ENCODE data around the gene PPARGC1A.

The PPARGC1A gene

DNA sequence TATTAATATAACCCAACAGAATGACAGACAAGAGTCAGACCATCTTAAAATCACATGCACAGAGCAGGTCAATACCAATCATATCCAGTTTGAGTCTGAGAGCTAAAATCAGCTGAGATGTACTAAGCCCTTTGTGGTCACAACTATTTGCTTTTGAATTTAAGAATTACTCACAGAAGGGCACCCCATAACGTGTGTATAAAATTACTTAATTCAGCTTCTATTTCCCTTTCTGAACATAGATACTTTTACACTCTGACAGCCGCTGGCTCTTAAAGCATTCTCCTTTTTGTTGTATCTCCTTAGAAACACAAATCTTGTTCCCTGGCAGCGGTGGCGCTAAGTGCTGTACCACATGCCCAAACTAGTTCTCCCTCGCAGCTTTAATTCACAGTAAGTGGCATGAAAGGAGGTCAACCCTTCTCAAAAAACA is 14.8 kb upstream of the PPARGC1A start:
- DNase-seq: no peak

DNA sequence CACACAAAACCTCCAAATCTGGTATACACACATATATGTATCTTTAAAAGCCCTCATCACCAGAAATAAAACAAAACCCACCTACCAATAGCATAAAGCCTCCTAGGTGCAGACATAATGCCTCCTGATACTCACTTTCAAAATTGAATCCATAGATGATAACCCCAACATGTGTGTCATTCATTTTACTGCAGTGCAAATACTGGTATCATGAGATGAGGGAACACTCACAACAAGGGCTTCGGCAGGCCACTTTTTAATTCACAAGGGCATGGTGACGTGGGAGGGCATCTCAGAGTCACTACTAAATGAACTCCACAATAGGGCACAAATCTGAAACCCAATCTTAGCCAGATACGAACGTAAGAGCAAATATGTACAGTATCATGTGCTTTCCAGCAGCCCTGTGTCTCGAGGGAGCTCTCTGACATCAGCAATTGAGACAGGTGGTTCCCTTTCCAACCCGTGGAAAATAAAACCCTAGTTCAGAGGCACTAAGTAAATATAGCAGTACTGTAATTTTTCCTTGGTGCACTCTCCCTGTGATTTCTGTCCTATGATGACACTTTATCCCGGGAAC is 14.1 kb upstream of the PPARGC1A start:
- no peak for DNase-seq

DNA sequence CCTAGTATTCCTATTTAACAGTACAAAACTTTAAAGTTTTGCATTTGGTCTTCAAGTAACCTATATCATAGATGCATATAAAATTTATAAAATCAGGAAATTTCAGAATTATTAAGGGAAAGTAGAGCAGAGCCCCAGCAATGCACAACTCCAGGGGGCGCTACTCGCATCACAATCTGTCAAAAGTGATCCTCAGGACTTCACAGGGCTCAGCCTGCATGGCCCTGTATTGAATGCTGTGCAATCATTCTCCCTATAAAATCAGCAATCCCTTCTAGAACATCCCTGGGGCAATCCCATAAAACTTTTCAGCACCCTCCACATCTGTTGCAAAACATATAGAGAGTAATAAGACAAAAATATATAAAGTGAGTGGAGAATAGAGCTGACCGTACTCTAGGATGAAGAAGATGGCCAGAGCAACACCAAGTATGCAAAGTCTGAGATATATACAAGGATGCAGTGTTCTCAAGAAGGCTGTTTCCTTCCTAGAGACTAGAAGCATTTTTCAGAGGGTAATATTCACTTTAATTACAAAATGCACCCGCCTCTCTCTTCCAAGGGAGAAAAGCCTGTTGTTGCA is 12.5 kb upstream of the PPARGC1A start:
- no peak for DNase-seq

DNA sequence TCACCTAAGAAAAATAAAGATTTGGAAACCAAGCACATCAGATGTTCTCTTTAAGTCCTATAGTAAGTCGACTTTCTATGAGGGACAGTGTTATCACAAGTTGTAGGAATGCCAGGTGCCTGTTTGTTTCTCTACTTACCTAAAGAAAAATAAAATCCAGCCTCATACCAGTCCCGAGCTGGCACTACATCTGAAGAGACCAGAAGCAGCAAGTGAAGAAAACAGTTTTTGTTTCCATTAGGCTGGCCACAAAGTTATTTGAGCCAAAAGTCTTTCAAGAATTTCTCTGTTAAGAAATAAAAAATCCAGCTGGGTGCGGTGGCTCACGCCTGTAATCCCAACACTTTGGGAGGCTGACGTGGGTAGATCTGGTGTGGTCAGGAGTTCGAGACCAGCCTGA is 10.8 kb upstream of the PPARGC1A start:
- no peak for DNase-seq

DNA sequence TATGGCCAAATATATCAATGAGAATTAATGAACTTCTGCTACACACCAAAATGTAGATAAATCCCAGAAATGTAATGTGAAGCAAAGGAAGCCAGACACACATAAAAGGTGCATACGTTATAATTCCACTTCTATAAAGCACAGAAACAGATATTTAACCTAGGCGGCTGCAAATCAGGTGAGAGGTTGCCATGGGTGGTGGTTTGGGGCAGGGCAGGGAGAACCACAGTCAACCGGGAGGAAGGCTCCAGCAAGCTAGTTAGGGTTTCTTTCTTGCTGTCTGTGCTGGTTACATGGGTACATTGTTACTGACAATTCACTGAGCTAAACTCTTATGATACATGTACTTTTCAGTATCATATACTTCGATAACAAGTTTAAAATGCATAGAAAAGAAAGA is 9.7 kb upstream of the PPARGC1A start:
- DNase-seq: no peak

DNA sequence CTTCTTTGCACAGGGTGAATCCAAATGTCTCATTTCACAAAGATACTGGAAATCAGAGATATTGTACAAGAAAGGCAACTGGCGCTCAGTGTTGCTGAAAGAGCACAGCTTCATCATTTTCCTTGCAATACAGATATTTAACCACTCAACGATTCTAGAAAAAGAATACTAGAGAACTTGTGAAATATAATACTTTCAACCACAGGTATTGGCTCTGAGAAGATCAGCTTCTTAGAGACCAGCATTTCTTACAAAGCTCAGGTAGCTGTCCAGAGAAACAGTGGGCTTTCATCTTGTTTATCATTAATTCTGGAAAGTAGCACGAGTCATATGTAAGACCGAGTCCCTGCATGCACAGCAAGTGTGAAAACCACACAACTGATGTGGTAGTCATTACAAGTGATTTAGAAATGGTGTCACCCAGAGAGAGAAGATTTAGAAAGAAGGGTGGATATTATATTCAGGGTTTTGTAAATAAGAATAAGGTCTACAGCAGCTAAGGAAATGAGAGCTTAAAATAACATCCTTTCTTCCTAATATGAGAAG is 7.8 kb upstream of the PPARGC1A start:
- DNase-seq: no peak

DNA sequence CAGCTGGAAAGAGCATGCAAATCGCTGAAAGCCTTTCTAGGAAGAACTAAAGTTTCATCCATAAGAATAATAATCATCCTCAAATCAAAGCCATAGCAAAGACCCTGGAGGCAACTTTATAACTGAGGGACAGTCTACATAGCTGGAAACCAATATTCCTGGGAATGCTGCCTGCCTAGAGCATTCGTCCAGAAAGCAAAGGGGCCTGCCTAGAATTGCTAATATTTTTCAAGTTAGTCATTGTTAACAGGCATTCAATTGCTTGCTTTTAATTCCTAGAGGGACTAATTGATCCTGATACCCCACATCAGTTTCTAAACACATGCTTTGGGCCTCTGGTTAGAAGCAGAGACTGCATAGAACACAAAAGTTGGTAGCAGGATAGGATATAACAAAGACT is 4.2 kb upstream of the PPARGC1A start:
- no peak for DNase-seq

DNA sequence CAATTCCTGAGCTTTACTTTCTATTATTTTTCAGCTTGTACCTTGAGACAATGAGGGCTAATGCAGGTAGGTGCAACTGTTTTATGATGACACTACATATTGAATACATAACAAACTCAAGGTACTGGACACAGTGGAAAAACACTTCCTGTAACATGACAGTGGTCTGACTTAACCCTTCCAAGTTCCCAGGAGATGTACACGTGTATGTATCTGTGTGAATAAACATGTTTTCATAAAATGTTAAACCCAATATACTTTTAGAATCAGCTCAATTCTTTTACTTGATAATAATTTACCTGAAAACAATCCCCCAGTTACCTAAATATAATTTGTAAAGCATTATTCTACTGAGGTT is 1.2 kb upstream of the PPARGC1A start:
- no peak for DNase-seq

DNA sequence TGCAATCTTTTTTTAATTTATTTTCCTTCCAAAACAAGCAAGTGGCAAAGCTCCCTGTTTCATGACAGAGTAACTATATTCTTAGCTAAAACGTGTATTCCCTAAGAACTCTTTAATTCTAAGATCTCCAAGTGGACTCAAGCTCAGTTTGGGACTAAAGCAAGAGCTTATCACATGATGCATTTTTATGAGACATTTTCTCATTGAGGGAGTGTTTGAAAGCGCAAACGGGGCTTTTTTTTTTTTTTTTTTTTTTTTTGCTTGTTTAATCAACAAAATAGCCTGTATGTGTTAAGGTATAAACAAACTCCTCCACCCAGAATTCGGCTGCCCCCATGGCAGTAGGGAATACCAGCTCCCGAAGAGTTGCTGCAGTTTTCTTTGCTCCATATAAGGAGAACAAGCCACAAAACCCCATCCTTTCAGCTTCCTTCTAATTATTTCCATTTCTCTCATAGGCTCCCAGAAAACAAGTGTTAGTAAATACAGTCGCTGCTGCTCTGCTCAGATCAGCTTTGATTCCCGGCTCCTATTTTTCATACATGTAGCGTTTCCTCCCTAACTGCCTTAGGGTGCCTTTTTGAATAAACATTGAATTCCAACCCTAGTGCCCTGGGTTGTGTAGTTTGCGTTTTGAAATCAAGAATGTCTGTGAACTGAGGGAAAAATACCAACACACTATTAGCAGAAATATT is 669 bp upstream of the PPARGC1A start:
- DNase-seq: no peak

DNA sequence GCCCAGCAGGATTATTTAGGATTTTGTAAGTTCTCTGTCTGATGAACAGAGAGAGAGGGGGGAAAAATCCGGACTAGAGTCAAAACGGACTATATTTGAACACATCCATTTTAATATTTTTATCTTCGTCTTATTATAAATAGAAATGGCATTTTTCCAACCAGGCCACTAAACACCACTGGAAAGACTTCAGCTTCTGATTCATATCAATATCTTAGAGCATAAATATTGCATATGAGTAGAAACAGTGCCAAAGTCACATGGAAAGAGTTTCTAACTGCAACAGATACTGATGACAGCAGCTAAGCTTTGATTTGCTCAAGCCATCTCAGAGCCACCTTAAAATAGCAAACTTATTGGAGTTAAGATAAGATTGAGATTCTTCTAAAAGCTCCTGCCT is 456 bp downstream of the PPARGC1A start:
- no peak for DNase-seq

DNA sequence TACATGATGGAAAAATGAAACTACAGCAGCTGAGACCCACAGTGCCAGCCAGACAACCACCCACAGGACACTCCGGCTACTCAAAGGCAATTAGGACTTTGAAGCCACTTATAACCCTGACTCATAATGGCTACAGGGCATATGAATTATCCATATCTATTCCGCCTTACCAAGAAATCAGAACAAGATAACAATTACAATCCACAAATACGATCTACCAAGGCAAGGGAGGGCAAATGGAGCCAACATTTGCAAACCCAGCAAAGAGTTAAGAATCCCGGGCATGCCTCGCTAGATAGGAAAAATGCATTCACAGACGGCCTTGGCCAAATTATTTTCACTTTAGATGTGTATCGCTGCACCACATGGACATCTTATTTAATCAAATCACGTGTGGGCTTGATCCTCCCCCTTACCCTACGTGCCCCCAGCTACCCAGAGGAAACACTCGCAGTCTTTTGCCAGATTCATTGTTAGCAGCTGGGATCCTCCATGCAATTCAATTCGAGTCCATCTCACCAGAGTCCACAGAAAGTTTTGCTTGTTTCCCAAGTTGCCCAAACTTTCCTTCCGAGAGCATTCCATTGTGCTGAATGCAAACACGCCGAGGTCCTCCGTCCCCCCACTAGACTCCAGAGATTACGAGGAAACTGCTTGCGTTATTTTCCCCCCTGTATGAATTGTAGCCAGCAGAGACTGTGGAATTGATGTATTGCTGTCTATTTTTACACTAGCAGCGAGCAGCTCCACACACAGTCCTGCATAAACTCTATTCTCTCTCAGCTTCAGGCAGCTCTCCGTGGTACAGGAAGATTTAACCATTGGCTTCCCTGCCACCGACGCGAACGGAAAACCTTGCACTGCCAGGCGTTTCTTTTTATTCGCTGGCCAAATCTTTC is 1.2 kb downstream of the PPARGC1A start:
- DNase-seq: no peak

DNA sequence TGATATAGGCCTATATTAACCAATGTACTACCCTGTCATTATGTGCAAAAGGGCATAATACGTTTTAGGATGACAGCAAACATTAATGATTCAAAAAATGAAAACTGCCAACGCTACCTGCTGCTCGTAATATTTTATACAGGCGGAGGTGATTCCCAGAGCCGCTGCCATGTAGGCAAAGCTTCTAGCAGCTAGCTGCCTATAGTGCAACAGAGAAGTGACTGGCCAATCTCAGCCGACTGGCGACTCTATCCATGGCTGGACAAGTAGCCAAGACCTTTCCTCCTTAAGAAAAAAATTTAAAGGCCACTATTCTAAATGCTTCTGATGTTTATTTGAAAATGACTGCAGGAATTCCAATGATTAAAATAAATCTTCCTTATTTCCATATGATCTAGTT is 1.9 kb downstream of the PPARGC1A start:
- no peak for DNase-seq

DNA sequence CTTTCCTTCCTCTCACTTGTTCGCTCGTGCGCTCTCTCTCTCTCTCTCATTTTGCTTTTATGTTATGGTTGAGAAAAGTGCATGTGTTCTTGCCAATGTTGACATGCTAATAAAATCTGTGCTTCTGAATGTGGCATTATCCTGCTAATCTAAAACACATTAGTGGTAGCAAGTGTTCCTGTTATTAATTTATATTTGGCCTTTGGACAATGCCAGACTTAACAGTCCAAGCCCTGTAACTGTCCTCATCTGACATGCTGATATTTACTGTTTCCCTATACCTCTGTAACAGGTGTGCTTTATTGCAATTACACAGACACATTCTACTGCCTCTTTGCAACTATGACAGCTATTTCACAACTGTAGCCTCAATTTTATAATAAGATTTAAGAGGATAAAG is 2.7 kb downstream of the PPARGC1A start:
- DNase-seq: no peak

DNA sequence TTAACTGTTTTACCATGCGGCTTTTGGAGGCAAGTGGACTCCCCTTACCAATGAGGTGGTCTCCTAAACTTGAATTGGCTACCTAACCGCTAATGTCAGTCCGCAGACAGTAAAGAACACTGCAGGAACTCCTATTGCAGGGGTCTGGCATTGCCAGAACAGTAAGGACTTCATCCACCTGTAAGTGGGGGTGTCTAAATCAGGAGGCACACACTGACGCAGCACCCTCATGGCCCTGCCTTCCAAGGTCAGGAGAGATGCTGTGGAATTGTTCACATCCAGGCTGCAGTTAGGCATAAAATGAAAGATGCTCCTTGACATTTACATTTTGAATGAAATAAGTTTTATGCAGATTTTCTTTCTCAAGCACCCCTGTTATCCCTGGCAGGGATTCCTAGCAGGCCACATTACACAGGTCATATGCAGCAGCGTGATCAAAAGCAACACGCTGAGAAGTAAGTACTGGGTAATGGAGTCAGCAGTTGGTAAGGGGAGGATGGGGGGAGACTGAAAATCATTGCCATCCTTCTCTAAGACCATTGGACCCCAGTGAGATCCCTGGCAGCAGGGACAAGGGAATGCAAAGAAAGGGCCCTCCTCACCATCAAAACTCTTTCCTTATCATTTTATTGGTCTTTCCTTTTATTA is 3.8 kb downstream of the PPARGC1A start:
- DNase-seq: no peak

DNA sequence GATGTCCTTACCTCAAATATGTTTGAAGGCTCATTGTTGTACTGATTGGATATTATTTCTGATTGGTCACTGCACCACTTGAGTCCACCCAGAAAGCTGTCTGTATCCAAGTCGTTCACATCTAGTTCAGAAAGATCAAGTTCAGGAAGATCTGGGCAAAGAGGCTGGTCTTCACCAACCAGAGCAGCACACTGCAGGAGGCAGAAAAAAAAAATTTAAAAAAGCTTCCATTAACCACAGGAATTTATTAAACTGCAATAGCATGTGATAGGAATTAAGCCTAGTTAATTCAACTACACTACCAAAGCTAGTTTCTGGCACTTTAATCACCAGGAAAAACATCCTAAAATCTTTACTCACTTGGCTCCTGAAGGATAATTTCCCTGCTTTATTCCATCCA is 5.1 kb downstream of the PPARGC1A start:
- no peak for DNase-seq

DNA sequence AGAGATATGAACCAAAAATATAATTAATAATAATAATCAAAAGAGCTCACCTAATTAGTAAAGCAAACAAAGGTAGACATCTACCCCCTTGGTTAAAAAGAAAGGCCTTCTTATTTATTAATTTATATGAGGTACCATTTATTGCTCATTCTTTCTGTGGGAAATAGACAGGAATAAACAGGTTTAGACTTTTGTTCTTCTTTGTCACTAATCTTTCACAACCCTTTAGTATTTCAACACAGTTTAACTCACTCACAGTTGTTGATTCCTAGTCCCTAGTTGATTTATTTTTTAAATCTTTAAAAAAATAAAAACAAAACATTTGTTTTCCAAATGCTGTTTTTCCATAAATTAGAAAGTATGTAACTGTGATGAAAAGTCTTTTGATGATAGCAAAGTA is 5.6 kb downstream of the PPARGC1A start:
- DNase-seq: no peak

DNA sequence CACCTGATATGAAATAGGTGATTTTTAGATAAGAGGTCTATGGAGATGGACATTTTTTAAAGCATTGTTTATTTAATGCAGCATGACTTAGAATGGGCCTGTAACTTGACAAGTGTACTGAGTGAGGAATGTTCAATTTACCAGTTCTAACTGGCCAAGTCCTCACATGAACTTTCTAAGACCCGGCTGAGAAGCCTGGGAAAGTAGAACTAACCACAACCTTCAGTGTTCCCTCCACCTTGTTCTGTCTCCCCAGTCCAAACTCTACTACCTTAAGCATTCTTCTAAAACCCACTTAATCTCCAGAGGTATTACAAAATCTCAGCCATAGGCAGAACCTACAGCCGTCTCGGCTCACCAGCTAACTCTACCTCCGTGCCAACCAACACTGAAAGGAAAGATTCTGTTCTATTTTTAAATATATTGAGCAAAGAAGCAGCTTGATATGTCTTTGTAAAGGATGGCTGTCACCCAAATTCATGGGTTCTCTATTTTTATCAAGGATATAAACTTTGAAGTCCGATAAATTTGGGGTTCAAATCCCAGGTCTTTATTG is 6.8 kb downstream of the PPARGC1A start:
- no peak for DNase-seq

DNA sequence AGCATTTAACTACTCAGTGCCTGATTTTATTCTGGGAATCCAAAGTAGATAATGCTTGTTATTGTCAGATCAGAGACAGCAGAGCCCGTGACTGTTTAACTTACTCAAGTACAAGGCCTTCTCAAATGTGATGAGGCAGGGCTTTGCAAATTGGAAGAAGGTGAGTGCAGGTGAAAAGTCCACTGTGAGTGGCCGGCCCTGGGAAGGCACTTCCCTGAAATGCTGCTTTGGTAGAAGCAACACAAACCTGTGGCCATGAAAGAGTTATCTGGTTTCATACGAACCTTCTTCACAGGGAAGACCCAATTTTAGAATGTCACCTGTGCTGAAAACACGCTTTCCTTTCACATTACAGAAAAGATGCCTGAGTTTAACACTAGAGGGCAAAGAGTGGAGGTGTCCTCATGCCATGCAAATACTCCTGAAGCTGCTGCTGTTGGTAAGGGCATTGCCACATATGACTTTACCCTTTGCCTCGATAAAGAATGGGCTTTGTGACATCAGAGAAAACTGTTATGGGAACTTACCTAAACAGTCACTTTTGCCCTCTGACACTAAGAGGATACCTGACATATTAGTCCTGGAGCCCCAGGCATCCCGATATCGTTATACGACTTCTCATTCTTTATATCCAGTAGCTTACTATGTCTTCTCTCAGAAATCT is 8.0 kb downstream of the PPARGC1A start:
- DNase-seq: no peak

DNA sequence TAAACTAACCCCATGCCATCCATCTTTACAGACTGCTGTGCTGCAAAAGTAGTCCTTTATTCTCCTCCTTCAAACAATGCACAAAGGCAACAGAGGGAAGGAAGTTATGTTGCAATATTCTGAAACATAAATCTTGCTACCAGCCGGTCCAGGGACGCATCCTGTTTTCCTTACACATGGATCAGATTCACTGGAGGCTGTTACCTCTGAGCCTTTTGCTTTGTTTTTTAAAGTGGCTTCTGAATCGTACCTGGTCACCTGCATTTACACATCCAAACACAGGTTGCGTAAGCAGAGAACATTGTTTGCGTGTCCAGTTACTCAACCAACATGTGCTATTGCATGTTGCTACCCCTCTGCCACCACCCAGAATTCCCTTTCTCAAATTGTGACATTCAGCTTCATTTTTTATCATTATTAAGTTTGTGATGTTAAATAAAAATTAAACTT is 8.8 kb downstream of the PPARGC1A start:
- no peak for DNase-seq

DNA sequence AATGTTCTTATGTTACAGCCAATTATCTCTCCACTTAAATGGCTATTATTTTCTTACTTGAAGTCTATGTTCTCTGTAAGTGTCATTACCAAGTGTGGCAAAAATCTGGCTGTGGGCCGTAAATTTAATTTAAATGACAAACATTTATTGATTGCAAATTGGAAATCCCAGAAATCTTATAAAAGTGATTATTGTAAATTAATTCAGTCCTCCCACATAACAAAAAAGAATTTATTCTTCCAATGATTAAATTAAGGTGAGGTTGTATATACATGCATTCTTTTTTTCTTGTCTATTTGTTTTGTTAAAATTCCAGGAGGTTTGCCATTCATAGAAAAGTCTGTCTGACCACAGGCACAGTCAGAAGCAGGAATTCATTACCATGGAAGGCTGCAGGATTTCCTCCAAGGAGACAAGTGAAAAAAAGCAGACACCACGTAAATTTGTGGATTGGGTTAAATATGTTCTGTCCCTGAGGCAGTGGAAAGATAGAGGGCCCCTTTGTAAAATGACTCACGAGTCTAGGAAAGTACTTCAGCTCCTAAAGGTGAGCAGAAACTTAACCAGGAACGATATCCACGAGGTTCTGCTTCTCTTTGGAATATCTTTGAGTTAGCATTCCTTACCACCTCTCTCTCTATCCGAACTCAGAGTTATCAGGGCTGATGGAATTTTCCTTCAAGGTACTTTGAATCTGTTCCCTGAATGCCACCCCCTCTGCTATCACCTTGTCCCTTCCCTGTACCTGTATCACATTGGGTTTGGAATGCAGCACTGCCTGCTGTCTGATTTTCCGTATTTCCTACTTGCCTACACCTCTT is 10.7 kb downstream of the PPARGC1A start:
- no peak for DNase-seq
